Fibroblast of villous mesenchyme (primary cell): ENCODE results near the gene FOSL1. TPM values are rescaled to one million over a fixed set of nuclear protein-coding genes. Genes with fewer than 3 reads are reported as not detected.
A peak's percentile ranks its signal among the peaks of the same experiment; 100 is the strongest.

ENCODE experiments used
- DNase-seq: peaks from one replicate; pipeline ENCODE4 v3.0.0-alpha.2; 2010; ENCODE audit warnings: low read depth
- H3K4me3 ChIP-seq: 2 replicates; pipeline ENCODE4 v1.5.1; 2011; ENCODE audit warnings: low read depth, mild to moderate bottlenecking, low read length
- CTCF ChIP-seq: IDR thresholded peaks from 2 replicates; pipeline ENCODE4 v1.5.1; 2012; ENCODE audit warnings: low read depth, mild to moderate bottlenecking, low read length; ENCODE audit not compliant: insufficient read depth
- total RNA-seq: library from RNA; depleted of rRNA; stranded (reverse); fragments of >200 nt; gene quantifications from 2 replicates; pipeline ENCODE4 v1.2.3, GENCODE V29; 2012

Gene FOSL1
- total RNA-seq, 1 donor = 41.0 TPM

GRCh38 chr11:65921033-65921555 is 20.9 kb upstream of the FOSL1 start:
- H3K4me3 ChIP-seq = peak overlapping the region; percentile 80
- no peak for TF ChIP-seq CTCF
- DNase-seq = no peak

GRCh38 chr11:65920372-65920802 is 20.2 kb upstream of the FOSL1 start:
- DNase-seq = no peak
- H3K4me3 ChIP-seq = peak overlapping the region; percentile 80
- no peak for TF ChIP-seq CTCF

- H3K4me3 ChIP-seq = peak overlapping the region; percentile 80
- DNase-seq = no peak
- TF ChIP-seq CTCF = no peak
Measured at GRCh38 chr11:65919573-65920371, 19.6 kb upstream of the FOSL1 start.

GRCh38 chr11:65919141-65919572 is 19.0 kb upstream of the FOSL1 start, which contains the start of gene DRAP1:
Gene DRAP1, plus strand, starts transcription at chr11:65919426. Its CDS starts 76 bp downstream, at chr11:65919502.
- peak; percentile 99 for DNase-seq
- TF ChIP-seq CTCF = no peak
- H3K4me3 ChIP-seq = peak within 1 kb of the TSS; percentile 94

- no peak for DNase-seq
- peak within 1 kb of the TSS; percentile 94 for H3K4me3 ChIP-seq
- TF ChIP-seq CTCF = no peak
Measured at GRCh38 chr11:65918211-65919140, 18.3 kb upstream of the FOSL1 start, which contains the start of gene C11orf68. Gene C11orf68, minus strand, starts transcription at chr11:65919062. Its CDS starts 31 bp downstream, at chr11:65919031.

GRCh38 chr11:65917434-65918210 is 17.4 kb upstream of the FOSL1 start:
- DNase-seq = no peak
- H3K4me3 ChIP-seq = peak overlapping the region; percentile 94
- TF ChIP-seq CTCF = no peak
